Esophagus squamous epithelium (tissue), 4 donors: ENCODE data around the gene DBNL.
"Not testable (repeated sequence)": the region's sequence is repeated elsewhere in the genome, so short reads cannot be mapped to it uniquely, and the experiment has no call there.

Experiments used
- POLR2A ChIP-seq, 4 donors: fragments of 450-650 bp; IDR thresholded peaks; one replicate each; pipeline ENCODE4 v1.6.1; 2017; ENCODE audit warnings: antibody characterized with exemption in 4 of 4, mild to moderate bottlenecking in 4 of 4, moderate library complexity in 3 of 4
- TF ChIP-seq, protein P1 (sequence below), 6 experiments: fragments of 450-650 bp in 4 of 6; fragments of 200-600 bp in 2 of 6; sonication (generic) in 2 of 6; IDR thresholded peaks; one replicate each; pipeline ENCODE4 v1.5.1; 2016 to 2019; ENCODE audit warnings: antibody characterized with exemption in 6 of 6, mild to moderate bottlenecking in 4 of 6, moderate library complexity in 4 of 6

DNA sequence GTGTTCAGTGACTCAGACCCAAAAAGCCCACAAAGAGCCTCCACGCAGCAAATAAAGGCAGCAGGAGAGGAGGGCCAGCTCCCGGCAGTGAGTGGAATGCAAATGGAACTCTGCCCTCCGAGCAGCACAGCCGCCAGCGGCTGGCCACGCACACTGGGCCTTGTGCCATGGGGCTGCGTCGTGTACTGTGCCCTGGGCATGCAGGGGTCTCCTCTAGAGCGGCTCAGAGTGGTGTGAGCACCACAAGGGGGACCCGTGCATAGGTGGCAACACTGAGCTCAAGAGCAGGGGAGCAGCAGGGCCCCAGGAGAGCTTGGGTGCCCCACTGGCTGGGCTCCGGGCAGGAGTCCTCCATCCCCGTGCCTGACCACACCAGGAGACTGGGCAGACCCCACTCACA is 29.4 kb upstream of the DBNL start:
- TF ChIP-seq POLR2A (IDR thresholded peaks at IDR 0.05), result not testable (repeated sequence)
- TF ChIP-seq, protein P1, sequence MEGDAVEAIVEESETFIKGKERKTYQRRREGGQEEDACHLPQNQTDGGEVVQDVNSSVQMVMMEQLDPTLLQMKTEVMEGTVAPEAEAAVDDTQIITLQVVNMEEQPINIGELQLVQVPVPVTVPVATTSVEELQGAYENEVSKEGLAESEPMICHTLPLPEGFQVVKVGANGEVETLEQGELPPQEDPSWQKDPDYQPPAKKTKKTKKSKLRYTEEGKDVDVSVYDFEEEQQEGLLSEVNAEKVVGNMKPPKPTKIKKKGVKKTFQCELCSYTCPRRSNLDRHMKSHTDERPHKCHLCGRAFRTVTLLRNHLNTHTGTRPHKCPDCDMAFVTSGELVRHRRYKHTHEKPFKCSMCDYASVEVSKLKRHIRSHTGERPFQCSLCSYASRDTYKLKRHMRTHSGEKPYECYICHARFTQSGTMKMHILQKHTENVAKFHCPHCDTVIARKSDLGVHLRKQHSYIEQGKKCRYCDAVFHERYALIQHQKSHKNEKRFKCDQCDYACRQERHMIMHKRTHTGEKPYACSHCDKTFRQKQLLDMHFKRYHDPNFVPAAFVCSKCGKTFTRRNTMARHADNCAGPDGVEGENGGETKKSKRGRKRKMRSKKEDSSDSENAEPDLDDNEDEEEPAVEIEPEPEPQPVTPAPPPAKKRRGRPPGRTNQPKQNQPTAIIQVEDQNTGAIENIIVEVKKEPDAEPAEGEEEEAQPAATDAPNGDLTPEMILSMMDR (IDR thresholded peaks at IDR 0.05), result not testable (repeated sequence)
